GM23338 (cell line): ENCODE measurements around the gene MUC5AC. TPM values are rescaled to one million over a fixed set of nuclear protein-coding genes. Genes with fewer than 3 reads are reported as not detected.

ENCODE experiments used
- ATAC-seq: fragments of 200-7000 bp; cut with Tn5 transposase; 3 replicates; pipeline ENCODE4 v1.9.1; 2020
- DNase-seq: peaks from one replicate; pipeline ENCODE4 v3.0.0-alpha.2; 2015; ENCODE audit warnings: low spot score
- H2AFZ ChIP-seq: fragments of 200-600 bp; sonication (generic); 2 replicates; pipeline ENCODE4 v1.8.0; 2016; ENCODE audit warnings: antibody characterized with exemption, mild to moderate bottlenecking, moderate library complexity
- H3F3A ChIP-seq: fragments of 200-600 bp; sonication (generic); replicated peaks from 2 replicates; pipeline ENCODE4 v1.8.0; 2017; ENCODE audit warnings: antibody characterized with exemption, mixed run types, low read depth
- H3K27ac ChIP-seq: fragments of 200-600 bp; sonication (generic); 2 replicates; pipeline ENCODE4 v1.6.1; 2016; ENCODE audit warnings: low read depth
- H3K27me3 ChIP-seq: fragments of 200-600 bp; sonication (generic); 2 replicates; pipeline ENCODE4 v1.8.0; 2016; ENCODE audit warnings: mild to moderate bottlenecking, mixed run types, moderate library complexity; ENCODE audit not compliant: insufficient read depth
- H3K36me3 ChIP-seq: fragments of 200-600 bp; sonication (generic); 2 replicates; pipeline ENCODE4 v1.8.0; 2016; ENCODE audit warnings: mild to moderate bottlenecking; ENCODE audit not compliant: insufficient read depth
- H3K4me1 ChIP-seq: fragments of 200-600 bp; sonication (generic); 2 replicates; pipeline ENCODE4 v1.8.0; 2016; ENCODE audit warnings: mild to moderate bottlenecking, moderate library complexity; ENCODE audit not compliant: insufficient read depth
- H3K4me2 ChIP-seq: fragments of 200-600 bp; sonication (generic); 2 replicates; pipeline ENCODE4 v1.7.1; 2017; ENCODE audit warnings: mixed run types
- H3K4me3 ChIP-seq: fragments of 200-600 bp; sonication (generic); 2 replicates; pipeline ENCODE4 v1.6.1; 2016; ENCODE audit warnings: mixed run types
- H3K79me2 ChIP-seq: fragments of 200-600 bp; sonication (generic); replicated peaks from 2 replicates; pipeline ENCODE4 v1.8.0; 2017; ENCODE audit warnings: mild to moderate bottlenecking; ENCODE audit not compliant: insufficient read depth
- H3K9me2 ChIP-seq: fragments of 200-600 bp; sonication (generic); 2 replicates; pipeline ENCODE4 v1.8.0; 2017; ENCODE audit not compliant: insufficient read depth
- H4K20me1 ChIP-seq: fragments of 200-600 bp; sonication (generic); replicated peaks from 2 replicates; pipeline ENCODE4 v1.8.0; 2017; ENCODE audit warnings: mild to moderate bottlenecking; ENCODE audit not compliant: insufficient read depth
- H3K27ac Mint-ChIP-seq: 2 replicates; pipeline ENCODE4 v1.8.0; 2020; ENCODE audit warnings: inconsistent platforms, mild to moderate bottlenecking, moderate library complexity, mixed read lengths
- H3K27me3 Mint-ChIP-seq: 3 replicates; pipeline ENCODE4 v1.8.0; 2022; ENCODE audit warnings: low read depth, mild to moderate bottlenecking, moderate library complexity, mixed read lengths, inconsistent platforms; ENCODE audit not compliant: insufficient read depth, poor library complexity
- H3K36me3 Mint-ChIP-seq: 3 replicates; pipeline ENCODE4 v1.8.0; 2021; ENCODE audit warnings: low read depth, mild to moderate bottlenecking, inconsistent platforms, moderate library complexity, mixed read lengths
- H3K4me1 Mint-ChIP-seq: 3 replicates; pipeline ENCODE4 v1.8.0; 2020; ENCODE audit warnings: mild to moderate bottlenecking, inconsistent platforms, mixed read lengths
- H3K4me3 Mint-ChIP-seq: 3 replicates; pipeline ENCODE4 v1.8.0; 2021; ENCODE audit warnings: moderate library complexity, mild to moderate bottlenecking, inconsistent platforms, mixed read lengths
- H3K9me3 Mint-ChIP-seq: 3 replicates; pipeline ENCODE4 v1.8.0; 2020; ENCODE audit warnings: moderate library complexity, mild to moderate bottlenecking, inconsistent platforms, mixed read lengths
- CREB1 ChIP-seq: fragments of 250-450 bp; sonication (Bioruptor Pico); IDR thresholded peaks from 2 replicates; pipeline ENCODE4 v1.5.0; 2020; ENCODE audit warnings: low read depth, mild to moderate bottlenecking, moderate library complexity
- EZH2 ChIP-seq: fragments of 200-600 bp; sonication (generic); IDR thresholded peaks from one replicate; pipeline ENCODE4 v1.8.0; 2017; ENCODE audit warnings: antibody characterized with exemption, mild to moderate bottlenecking, low read depth; ENCODE audit not compliant: unreplicated experiment
- EZH2phosphoT487 ChIP-seq: fragments of 200-600 bp; sonication (generic); IDR thresholded peaks from one replicate; pipeline ENCODE4 v1.8.1; 2018; ENCODE audit warnings: antibody characterized with exemption; ENCODE audit not compliant: unreplicated experiment
- JUNB ChIP-seq: IDR thresholded peaks from one replicate; pipeline ENCODE4 v1.6.1; 2016; ENCODE audit warnings: antibody characterized with exemption; ENCODE audit not compliant: unreplicated experiment
- NANOG ChIP-seq: IDR thresholded peaks from 2 replicates; pipeline ENCODE4 v1.6.1; 2016; ENCODE audit warnings: antibody characterized with exemption, borderline replicate concordance
- POLR2AphosphoS5 ChIP-seq: IDR thresholded peaks from 2 replicates; pipeline ENCODE4 v1.6.1; 2016; ENCODE audit warnings: antibody characterized with exemption, low read depth
- STAT1 ChIP-seq: IDR thresholded peaks from one replicate; pipeline ENCODE4 v1.6.1; 2016; ENCODE audit warnings: antibody characterized with exemption; ENCODE audit not compliant: unreplicated experiment
- ZNF114 ChIP-seq: fragments of 250-450 bp; sonication (Bioruptor Pico); IDR thresholded peaks from 2 replicates; pipeline ENCODE4 v1.5.0; 2020; ENCODE audit warnings: mild to moderate bottlenecking, moderate library complexity
- ZNF331 ChIP-seq: fragments of 250-450 bp; sonication (Bioruptor Pico); IDR thresholded peaks from 2 replicates; pipeline ENCODE4 v1.5.0; 2020; ENCODE audit warnings: low read depth, mild to moderate bottlenecking, moderate library complexity
- polyA plus RNA-seq: library from polyadenylated mRNA; unstranded; fragments of >200 nt; fragmentation: Nextera tagmentation; extraction: Ambion mirVana; gene quantifications from 2 replicates; pipeline ENCODE4 v1.2.1, GENCODE V29; 2016
- total RNA-seq: library from RNA; depleted of rRNA; stranded (reverse); fragments of >200 nt; shearing (Covaris generic); gene quantifications from 2 replicates; pipeline ENCODE4 v1.2.3, GENCODE V29; 2014
- TF ChIP-seq, protein P1 (sequence below): IDR thresholded peaks from one replicate; pipeline ENCODE4 v1.6.1; 2018; ENCODE audit warnings: antibody characterized with exemption; ENCODE audit not compliant: unreplicated experiment
- TF ChIP-seq, protein P2 (sequence below): IDR thresholded peaks from 2 replicates; pipeline ENCODE4 v1.6.1; 2016; ENCODE audit warnings: antibody characterized with exemption
- TF ChIP-seq, protein P3 (sequence below): fragments of 250-450 bp; sonication (Bioruptor Pico); IDR thresholded peaks from 2 replicates; pipeline ENCODE4 v1.5.0; 2020; ENCODE audit warnings: mild to moderate bottlenecking, moderate library complexity

The MUC5AC gene
- total and polyA plus RNA-seq, 2 experiments from 2014 or later: not detected

DNA sequence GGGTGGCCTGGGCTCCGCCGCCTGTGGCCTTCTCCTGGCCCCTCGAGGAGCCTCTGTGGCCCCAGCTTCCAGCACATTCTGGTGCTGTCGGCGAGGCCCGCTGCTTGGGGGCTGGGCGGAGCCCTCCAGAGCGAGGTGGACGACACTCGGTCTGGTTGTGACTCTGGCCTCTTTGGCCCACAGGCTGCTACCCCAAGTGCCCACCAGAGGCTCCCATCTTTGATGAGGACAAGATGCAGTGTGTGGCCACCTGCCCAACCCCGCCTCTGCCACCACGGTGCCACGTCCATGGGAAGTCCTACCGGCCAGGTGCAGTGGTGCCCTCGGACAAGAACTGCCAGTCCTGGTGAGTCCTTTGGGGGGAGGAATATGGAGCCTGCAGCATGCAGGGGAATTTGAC is 22.4 kb downstream of the MUC5AC start:
- H3K4me1 Mint-ChIP-seq: no peaks in the 10 kb centered on the region
- H3K9me3 Mint-ChIP-seq: peaks cover 11% of the 10 kb centered on the region
- Histone ChIP-seq H3K9me2 (no peaks in the 10 kb centered on the region), H3K4me3 (no peak overlapping the region), H3K27ac (no peak overlapping the region), H3F3A (no peaks in the 10 kb centered on the region), H4K20me1 (no peaks in the 10 kb centered on the region), H3K79me2 (no peaks in the 10 kb centered on the region), H2AFZ (no peak overlapping the region), H3K36me3 (no peaks in the 10 kb centered on the region), H3K4me1 (no peaks in the 10 kb centered on the region), H3K4me2 (no peak overlapping the region), H3K27me3 (no peaks in the 10 kb centered on the region)
- no peak overlapping the region for H3K27ac Mint-ChIP-seq
- peaks cover 5% of the 10 kb centered on the region for H3K36me3 Mint-ChIP-seq
- no peak for TF ChIP-seq CREB1
- TF ChIP-seq ZNF331 (CRISPR knock-in tag): no peak
- TF ChIP-seq, protein P1, sequence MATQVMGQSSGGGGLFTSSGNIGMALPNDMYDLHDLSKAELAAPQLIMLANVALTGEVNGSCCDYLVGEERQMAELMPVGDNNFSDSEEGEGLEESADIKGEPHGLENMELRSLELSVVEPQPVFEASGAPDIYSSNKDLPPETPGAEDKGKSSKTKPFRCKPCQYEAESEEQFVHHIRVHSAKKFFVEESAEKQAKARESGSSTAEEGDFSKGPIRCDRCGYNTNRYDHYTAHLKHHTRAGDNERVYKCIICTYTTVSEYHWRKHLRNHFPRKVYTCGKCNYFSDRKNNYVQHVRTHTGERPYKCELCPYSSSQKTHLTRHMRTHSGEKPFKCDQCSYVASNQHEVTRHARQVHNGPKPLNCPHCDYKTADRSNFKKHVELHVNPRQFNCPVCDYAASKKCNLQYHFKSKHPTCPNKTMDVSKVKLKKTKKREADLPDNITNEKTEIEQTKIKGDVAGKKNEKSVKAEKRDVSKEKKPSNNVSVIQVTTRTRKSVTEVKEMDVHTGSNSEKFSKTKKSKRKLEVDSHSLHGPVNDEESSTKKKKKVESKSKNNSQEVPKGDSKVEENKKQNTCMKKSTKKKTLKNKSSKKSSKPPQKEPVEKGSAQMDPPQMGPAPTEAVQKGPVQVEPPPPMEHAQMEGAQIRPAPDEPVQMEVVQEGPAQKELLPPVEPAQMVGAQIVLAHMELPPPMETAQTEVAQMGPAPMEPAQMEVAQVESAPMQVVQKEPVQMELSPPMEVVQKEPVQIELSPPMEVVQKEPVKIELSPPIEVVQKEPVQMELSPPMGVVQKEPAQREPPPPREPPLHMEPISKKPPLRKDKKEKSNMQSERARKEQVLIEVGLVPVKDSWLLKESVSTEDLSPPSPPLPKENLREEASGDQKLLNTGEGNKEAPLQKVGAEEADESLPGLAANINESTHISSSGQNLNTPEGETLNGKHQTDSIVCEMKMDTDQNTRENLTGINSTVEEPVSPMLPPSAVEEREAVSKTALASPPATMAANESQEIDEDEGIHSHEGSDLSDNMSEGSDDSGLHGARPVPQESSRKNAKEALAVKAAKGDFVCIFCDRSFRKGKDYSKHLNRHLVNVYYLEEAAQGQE: no peak
- TF ChIP-seq, protein P2, sequence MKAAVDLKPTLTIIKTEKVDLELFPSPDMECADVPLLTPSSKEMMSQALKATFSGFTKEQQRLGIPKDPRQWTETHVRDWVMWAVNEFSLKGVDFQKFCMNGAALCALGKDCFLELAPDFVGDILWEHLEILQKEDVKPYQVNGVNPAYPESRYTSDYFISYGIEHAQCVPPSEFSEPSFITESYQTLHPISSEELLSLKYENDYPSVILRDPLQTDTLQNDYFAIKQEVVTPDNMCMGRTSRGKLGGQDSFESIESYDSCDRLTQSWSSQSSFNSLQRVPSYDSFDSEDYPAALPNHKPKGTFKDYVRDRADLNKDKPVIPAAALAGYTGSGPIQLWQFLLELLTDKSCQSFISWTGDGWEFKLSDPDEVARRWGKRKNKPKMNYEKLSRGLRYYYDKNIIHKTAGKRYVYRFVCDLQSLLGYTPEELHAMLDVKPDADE: no peak
- no peak for TF ChIP-seq EZH2
- TF ChIP-seq JUNB: no peak
- no peak for TF ChIP-seq ZNF114 (CRISPR knock-in tag)
- no peak for TF ChIP-seq POLR2AphosphoS5
- TF ChIP-seq, protein P3, sequence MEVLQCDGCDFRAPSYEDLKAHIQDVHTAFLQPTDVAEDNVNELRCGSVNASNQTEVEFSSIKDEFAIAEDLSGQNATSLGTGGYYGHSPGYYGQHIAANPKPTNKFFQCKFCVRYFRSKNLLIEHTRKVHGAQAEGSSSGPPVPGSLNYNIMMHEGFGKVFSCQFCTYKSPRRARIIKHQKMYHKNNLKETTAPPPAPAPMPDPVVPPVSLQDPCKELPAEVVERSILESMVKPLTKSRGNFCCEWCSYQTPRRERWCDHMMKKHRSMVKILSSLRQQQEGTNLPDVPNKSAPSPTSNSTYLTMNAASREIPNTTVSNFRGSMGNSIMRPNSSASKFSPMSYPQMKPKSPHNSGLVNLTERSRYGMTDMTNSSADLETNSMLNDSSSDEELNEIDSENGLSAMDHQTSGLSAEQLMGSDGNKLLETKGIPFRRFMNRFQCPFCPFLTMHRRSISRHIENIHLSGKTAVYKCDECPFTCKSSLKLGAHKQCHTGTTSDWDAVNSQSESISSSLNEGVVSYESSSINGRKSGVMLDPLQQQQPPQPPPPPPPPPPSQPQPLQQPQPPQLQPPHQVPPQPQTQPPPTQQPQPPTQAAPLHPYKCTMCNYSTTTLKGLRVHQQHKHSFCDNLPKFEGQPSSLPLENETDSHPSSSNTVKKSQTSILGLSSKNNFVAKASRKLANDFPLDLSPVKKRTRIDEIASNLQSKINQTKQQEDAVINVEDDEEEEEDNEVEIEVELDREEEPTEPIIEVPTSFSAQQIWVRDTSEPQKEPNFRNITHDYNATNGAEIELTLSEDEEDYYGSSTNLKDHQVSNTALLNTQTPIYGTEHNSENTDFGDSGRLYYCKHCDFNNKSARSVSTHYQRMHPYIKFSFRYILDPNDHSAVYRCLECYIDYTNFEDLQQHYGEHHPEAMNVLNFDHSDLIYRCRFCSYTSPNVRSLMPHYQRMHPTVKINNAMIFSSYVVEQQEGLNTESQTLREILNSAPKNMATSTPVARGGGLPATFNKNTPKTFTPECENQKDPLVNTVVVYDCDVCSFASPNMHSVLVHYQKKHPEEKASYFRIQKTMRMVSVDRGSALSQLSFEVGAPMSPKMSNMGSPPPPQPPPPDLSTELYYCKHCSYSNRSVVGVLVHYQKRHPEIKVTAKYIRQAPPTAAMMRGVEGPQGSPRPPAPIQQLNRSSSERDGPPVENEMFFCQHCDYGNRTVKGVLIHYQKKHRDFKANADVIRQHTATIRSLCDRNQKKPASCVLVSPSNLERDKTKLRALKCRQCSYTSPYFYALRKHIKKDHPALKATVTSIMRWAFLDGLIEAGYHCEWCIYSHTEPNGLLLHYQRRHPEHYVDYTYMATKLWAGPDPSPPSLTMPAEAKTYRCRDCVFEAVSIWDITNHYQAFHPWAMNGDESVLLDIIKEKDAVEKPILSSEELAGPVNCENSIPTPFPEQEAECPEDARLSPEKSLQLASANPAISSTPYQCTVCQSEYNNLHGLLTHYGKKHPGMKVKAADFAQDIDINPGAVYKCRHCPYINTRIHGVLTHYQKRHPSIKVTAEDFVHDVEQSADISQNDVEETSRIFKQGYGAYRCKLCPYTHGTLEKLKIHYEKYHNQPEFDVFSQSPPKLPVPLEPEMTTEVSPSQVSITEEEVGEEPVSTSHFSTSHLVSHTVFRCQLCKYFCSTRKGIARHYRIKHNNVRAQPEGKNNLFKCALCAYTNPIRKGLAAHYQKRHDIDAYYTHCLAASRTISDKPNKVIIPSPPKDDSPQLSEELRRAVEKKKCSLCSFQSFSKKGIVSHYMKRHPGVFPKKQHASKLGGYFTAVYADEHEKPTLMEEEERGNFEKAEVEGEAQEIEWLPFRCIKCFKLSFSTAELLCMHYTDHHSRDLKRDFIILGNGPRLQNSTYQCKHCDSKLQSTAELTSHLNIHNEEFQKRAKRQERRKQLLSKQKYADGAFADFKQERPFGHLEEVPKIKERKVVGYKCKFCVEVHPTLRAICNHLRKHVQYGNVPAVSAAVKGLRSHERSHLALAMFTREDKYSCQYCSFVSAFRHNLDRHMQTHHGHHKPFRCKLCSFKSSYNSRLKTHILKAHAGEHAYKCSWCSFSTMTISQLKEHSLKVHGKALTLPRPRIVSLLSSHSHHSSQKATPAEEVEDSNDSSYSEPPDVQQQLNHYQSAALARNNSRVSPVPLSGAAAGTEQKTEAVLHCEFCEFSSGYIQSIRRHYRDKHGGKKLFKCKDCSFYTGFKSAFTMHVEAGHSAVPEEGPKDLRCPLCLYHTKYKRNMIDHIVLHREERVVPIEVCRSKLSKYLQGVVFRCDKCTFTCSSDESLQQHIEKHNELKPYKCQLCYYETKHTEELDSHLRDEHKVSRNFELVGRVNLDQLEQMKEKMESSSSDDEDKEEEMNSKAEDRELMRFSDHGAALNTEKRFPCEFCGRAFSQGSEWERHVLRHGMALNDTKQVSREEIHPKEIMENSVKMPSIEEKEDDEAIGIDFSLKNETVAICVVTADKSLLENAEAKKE (CRISPR knock-in tag): no peak
- no peak for TF ChIP-seq STAT1
- no peak for TF ChIP-seq EZH2phosphoT487
- no peak for TF ChIP-seq NANOG
- DNase-seq: no peak
- no peak overlapping the region for H3K4me3 Mint-ChIP-seq
- peak; percentile 26; the same call in 2 of the 3 replicates for ATAC-seq
- peaks cover 3% of the 10 kb centered on the region for H3K27me3 Mint-ChIP-seq
